A673 (cell line): ENCODE results near the gene SMCO2. TPM values are rescaled to one million over a fixed set of nuclear protein-coding genes. Genes with fewer than 3 reads are reported as not detected.
A peak's percentile ranks its signal among the peaks of the same experiment; 100 is the strongest.

Experiments
- BruUV-seq: library from RNA; stranded (reverse); fragments of 400-500 nt; replicated peaks from 2 replicates; lab custom pipeline; 2021; lab: Mats Ljungman, UMichigan
- CTCF ChIA-PET: fragments of 300-600 bp; sonication (Branson Sonifier 250); formaldehyde crosslinking; loops from one replicate; lab custom pipeline; 2022; ENCODE audit warnings: antibody characterized with exemption; lab: Charles Lee
- POLR2A ChIA-PET: fragments of 300-600 bp; sonication (Branson Sonifier 250); formaldehyde crosslinking; loops from one replicate; lab custom pipeline; 2022; ENCODE audit warnings: antibody characterized with exemption; ENCODE audit not compliant: low non-redundant PET; lab: Charles Lee
- DNase-seq: peaks from one replicate; pipeline ENCODE4 v3.0.0-alpha.2; 2015; ENCODE audit warnings: low spot score
- H3K27ac ChIP-seq: fragments of 200-600 bp; sonication (generic); 2 replicates; pipeline ENCODE4 v1.5.1; 2016; ENCODE audit warnings: mixed run types, low read depth, mild to moderate bottlenecking, mixed read lengths, antibody characterized with exemption, low read length; ENCODE audit not compliant: poor library complexity, severe bottlenecking
- H3K27me3 ChIP-seq: fragments of 200-600 bp; sonication (generic); replicated peaks from 2 replicates; pipeline ENCODE4 v1.6.1; 2017; ENCODE audit warnings: mixed run types, low read depth, mild to moderate bottlenecking, mixed read lengths, antibody characterized with exemption, low read length; ENCODE audit not compliant: insufficient read depth, poor library complexity
- H3K36me3 ChIP-seq: fragments of 200-600 bp; sonication (generic); 2 replicates; pipeline ENCODE4 v1.6.1; 2016; ENCODE audit warnings: mixed run types, mild to moderate bottlenecking, mixed read lengths, antibody characterized with exemption, low read length; ENCODE audit not compliant: insufficient read depth, poor library complexity, severe bottlenecking
- H3K4me1 ChIP-seq: fragments of 200-600 bp; sonication (generic); 2 replicates; pipeline ENCODE4 v1.6.1; 2017; ENCODE audit warnings: mixed run types, mild to moderate bottlenecking, mixed read lengths, antibody characterized with exemption, low read length; ENCODE audit not compliant: insufficient read depth, poor library complexity, severe bottlenecking
- H3K4me3 ChIP-seq: fragments of 200-600 bp; sonication (generic); 2 replicates; pipeline ENCODE4 v1.5.1; 2016; ENCODE audit warnings: low read depth, mixed run types, mild to moderate bottlenecking, mixed read lengths, low read length; ENCODE audit not compliant: poor library complexity, severe bottlenecking
- H3K9me3 ChIP-seq: fragments of 200-600 bp; sonication (generic); 2 replicates; pipeline ENCODE4 v1.6.1; 2016; ENCODE audit warnings: mixed run types, low read depth, mild to moderate bottlenecking, mixed read lengths, antibody characterized with exemption, low read length; ENCODE audit not compliant: poor library complexity, severe bottlenecking
- EZH2 ChIP-seq: fragments of 200-600 bp; sonication (generic); IDR thresholded peaks from 2 replicates; pipeline ENCODE4 v1.6.1; 2017; ENCODE audit warnings: borderline replicate concordance, low read depth, mild to moderate bottlenecking, mixed read lengths, antibody characterized with exemption, low read length; ENCODE audit not compliant: poor library complexity, severe bottlenecking
- intact Hi-C: fragments of 100-400 bp; cut with micrococcal nuclease; formaldehyde crosslinking; loops from one replicate; pipeline ENCODE4 v1.10.0; 2022; ENCODE audit not compliant: unreplicated experiment
- total RNA-seq: library from RNA; stranded (reverse); gene quantifications from 2 replicates; pipeline ENCODE4 v1.2.3, GENCODE V29; 2021
- TF ChIP-seq, protein P1 (sequence below): fragments of 300-800, 200-600 bp; sonication (generic); conservative IDR thresholded peaks from 2 replicates; pipeline ENCODE4 v1.5.1; 2017; ENCODE audit warnings: low read depth, mild to moderate bottlenecking, antibody characterized with exemption, low read length, moderate library complexity, mixed read lengths

The SMCO2 gene
- total RNA-seq, 1 experiment from 2014 or later, result not detected

DNA sequence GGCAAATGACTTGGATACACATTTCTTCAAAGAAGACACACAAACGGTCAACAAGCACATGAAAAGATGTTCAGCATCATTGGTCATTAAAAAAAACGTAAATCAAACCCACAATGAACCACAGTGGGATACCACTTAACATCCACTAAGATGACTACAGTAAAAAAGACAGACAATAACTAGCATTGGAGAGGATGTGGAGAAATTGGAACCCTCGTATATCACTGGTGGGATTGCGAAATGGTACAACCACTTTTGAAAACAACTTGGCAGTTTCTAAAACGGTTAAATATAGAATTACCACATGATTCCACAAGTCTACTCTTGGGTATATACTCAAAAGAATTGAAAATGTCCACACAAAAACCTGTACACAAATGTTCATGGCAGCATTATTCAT, 52.2 kb downstream of the SMCO2 start:
- POLR2A ChIA-PET, result no interaction called here
- Histone ChIP-seq H3K36me3 (no peaks in the 10 kb centered on the region), H3K4me1 (no peaks in the 10 kb centered on the region), H3K27me3 (no peaks in the 10 kb centered on the region), H3K4me3 (no peak overlapping the region), H3K27ac (no peak overlapping the region), H3K9me3 (no peaks in the 10 kb centered on the region)
- DNase-seq, result peak; percentile 44
- TF ChIP-seq, protein P1, sequence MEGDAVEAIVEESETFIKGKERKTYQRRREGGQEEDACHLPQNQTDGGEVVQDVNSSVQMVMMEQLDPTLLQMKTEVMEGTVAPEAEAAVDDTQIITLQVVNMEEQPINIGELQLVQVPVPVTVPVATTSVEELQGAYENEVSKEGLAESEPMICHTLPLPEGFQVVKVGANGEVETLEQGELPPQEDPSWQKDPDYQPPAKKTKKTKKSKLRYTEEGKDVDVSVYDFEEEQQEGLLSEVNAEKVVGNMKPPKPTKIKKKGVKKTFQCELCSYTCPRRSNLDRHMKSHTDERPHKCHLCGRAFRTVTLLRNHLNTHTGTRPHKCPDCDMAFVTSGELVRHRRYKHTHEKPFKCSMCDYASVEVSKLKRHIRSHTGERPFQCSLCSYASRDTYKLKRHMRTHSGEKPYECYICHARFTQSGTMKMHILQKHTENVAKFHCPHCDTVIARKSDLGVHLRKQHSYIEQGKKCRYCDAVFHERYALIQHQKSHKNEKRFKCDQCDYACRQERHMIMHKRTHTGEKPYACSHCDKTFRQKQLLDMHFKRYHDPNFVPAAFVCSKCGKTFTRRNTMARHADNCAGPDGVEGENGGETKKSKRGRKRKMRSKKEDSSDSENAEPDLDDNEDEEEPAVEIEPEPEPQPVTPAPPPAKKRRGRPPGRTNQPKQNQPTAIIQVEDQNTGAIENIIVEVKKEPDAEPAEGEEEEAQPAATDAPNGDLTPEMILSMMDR, result no peak
- TF ChIP-seq EZH2, result no peak
- intact Hi-C loops, result no loop called here
- CTCF ChIA-PET, result no interaction called here
- BruUV-seq, result no TSS peak

DNA sequence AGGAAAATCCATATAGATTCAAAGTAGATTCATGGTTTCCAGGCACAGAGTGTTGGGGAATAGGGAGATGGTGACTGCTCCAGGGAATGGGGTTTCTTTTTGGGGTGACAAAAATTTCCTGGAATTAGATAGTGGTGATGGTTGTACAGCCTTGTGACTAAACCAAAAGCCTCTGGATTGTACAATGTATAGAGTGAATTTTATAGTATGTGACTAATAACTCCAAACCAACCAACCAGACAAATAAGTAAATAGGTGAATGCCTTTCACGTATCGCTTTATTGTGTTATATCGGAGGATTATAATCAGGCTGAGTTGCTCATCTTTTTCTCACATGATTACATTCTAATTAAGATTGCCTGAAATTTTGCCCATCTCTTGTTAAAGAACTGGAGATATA, 52.8 kb downstream of the SMCO2 start:
- H3K27me3 ChIP-seq, result peaks cover under 1% of the 10 kb centered on the region
- no TSS peak for BruUV-seq
- no peaks in the 10 kb centered on the region for H3K36me3 ChIP-seq
- no peak for DNase-seq
- ChIA-PET CTCF (no interaction called here), POLR2A (no interaction called here)
- no peaks in the 10 kb centered on the region for H3K9me3 ChIP-seq
- no peaks in the 10 kb centered on the region for H3K4me1 ChIP-seq
- H3K4me3 ChIP-seq, result no peak overlapping the region
- TF ChIP-seq, protein P1, result no peak
- no peak for TF ChIP-seq EZH2
- no peak overlapping the region for H3K27ac ChIP-seq
- intact Hi-C loops, result no loop called here

DNA sequence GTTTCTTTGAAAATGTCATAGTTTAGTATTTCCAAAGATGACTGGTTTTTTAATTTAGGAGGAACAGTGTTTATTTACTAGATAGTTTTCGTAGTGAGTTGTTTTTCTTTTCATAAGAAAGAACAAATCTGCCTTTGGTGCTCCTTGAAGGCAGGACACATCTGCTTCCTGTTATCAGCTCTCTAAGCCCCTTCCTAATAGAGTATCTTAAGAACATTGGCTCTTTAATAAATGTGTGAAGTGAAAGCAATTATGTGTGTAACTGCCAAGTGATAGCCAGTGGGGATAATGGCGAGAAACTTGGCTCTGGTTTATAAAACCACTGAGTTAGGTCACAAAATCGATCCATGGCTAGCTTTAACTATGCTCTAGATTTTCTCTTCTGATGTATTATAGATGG, 54.0 kb downstream of the SMCO2 start:
- Histone ChIP-seq H3K4me3 (no peak overlapping the region), H3K27ac (no peak overlapping the region), H3K27me3 (peaks cover 5% of the 10 kb centered on the region), H3K9me3 (no peaks in the 10 kb centered on the region), H3K4me1 (no peaks in the 10 kb centered on the region), H3K36me3 (no peaks in the 10 kb centered on the region)
- intact Hi-C loops, result no loop called here
- no peak for TF ChIP-seq EZH2
- BruUV-seq, result no TSS peak
- ChIA-PET CTCF (no interaction called here), POLR2A (no interaction called here)
- DNase-seq, result peak; percentile 19

DNA sequence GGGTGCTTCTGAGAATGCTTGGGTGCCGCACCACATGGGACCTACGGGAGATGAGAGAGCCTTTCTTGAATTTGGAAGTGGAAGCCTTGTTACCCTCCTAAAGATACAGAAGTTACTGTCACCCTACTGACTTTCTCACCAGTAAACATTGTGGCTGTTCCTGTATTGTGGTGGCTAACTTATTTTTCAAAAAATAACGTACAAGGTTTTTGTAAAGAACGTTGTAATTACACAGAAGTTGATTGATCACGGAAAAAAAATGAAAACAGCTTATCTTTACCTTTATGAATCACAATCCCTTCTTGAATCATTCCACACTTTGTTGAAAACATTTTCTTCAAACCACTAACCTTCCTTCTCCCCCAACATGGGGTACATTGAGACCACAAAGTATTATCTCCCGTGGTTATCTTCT, 55.5 kb downstream of the SMCO2 start:
- H3K36me3 ChIP-seq, result no peaks in the 10 kb centered on the region
- DNase-seq, result no peak
- H3K27me3 ChIP-seq, result peaks cover 5% of the 10 kb centered on the region
- H3K27ac ChIP-seq, result no peak overlapping the region
- TF ChIP-seq, protein P1, result no peak
- TF ChIP-seq EZH2, result no peak
- intact Hi-C loops, result no loop called here
- H3K4me3 ChIP-seq, result no peak overlapping the region
- H3K4me1 ChIP-seq, result no peaks in the 10 kb centered on the region
- BruUV-seq, result no TSS peak
- POLR2A ChIA-PET, result no interaction called here
- CTCF ChIA-PET, result no interaction called here
- H3K9me3 ChIP-seq, result no peaks in the 10 kb centered on the region
